Measurements from ENCODE around the gene MINAR2. TPM values are rescaled to one million over a fixed set of nuclear protein-coding genes. Genes with fewer than 3 reads are reported as not detected.
A peak's percentile ranks its signal among the peaks of the same experiment; 100 is the strongest.

Gene MINAR2, protein sequence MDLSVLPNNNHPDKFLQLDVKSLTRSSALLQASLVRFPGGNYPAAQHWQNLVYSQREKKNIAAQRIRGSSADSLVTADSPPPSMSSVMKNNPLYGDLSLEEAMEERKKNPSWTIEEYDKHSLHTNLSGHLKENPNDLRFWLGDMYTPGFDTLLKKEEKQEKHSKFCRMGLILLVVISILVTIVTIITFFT
- not detected for polyA plus RNA-seq (2013, experiment 1 of 2; ENCODE audit: insufficient read length)
- polyA plus RNA-seq (2013, experiment 2 of 2; ENCODE audit: insufficient read length), result not detected

DNA sequence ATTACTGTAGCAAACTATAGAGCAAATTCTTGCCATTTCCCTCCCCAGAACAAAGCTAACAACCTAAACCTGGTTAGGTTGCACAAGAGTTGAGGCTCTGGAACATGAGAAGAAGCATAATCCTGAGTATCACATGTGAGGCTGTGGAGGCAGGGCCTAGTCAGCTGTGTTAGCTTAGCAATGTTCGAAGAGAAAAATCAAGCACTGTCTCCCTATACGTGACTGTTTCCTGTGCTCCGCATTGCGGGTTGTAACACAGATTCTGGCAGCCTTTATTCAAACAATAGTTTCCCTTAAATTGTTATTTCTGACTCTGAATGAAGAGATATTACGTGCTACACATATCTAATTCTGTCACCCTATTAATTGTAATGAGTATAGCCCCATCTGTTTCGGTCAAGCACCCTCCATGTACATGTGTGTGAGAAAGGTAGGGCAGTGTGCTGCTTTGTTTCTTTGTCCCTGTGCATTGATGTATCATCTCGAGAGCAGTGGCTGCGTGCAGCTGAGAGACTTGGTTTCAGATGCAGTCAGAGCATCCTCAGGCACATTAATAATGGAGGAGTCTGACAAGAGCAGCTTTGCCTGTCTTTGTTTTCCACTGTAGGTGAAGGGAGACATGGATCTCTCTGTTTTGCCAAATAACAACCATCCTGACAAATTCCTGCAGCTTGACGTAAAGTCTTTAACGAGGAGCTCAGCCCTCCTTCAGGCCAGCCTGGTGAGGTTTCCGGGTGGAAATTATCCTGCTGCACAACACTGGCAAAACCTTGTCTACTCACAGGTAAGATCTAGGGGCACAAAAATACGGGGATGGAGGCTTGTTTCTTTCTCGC, at the start of gene MINAR2:
MINAR2 (plus strand) TSS at position 523 of the 836 bp plus-strand sequence; CDS start at position 620, 97 bp downstream.
- DNase-seq, result no peak

DNA sequence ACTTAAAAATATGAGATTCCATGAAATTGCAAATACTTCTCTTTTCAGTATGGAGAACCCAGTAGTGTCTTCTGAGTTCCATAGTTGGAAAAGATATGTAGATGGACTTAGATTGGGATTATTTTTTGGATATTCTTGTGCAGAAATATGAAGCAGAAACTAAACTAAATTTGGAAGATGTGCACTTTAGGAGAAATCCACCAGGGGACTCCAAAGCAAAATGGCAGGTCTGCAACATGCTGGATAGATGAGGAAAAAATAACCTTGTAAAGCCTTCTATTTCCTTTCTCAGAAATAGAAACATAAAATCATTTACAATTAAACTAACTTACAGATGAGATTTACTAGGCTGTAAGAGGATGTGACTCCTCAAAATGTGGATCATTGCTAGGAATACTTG, 49.2 kb upstream of the MINAR2 start:
- no peak for DNase-seq

DNA sequence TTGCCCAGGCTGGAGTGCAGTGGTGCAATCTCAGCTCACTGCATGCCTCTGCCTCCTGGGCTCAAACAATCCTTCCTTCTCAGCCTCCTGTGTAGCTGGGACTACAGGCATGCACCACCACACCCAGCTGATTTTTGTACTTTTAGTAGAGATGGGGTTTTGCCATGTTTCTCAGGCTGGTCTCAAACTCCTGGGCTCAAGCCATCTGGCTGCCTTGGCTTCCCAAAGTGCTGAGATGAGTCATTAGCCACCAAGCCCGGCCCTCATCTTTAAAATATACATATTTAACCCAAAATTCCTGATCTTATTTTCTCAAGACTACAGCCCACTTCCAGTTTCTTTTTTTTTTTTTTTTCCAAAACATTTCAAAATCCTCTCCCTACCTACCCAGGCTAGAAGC, 31.7 kb upstream of the MINAR2 start:
- DNase-seq, result peak; percentile 47

DNA sequence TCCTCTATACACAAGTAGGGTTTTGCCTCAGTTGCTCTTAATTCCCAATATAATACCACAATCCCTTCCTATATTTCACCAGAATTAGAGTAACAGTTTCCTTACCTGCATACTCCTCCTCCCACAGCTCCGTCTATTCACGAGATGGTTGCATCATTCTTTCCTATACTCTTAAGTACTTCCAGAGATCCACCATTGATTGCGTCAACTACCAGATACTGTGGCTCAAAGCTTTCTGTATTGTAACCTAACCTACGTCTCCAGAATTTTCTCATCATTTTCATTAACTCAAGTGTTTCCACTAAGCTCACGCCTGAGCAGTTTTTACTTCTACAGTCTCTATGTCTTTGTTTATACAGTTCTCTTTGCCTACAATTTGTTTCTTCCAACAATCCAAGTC, 31.2 kb upstream of the MINAR2 start:
- DNase-seq, result no peak

DNA sequence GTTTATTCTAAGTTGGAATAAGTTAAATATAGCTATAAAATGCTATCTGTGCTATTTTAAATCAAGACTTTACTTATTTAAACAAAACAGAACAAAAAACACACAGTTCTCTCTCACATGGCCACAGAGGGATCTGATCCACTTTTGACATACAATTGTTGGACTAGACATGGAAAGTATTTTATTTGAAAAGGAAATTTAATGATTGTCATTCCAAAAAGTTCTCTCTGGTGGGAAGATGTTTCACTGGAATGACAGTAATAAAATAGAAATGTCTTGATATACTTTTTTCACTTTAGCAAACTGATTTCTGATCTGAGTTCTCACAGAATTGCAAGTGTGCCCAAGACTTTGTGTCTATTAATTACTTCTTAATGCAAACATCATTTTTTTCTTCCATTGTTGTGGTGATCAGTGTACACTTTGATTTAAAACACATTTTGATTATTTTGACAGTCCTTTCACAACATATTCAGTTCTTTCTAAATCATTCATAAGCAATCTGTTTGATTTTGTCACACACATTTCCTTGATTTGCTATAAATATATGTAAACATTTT, 30.1 kb upstream of the MINAR2 start:
- no peak for DNase-seq

DNA sequence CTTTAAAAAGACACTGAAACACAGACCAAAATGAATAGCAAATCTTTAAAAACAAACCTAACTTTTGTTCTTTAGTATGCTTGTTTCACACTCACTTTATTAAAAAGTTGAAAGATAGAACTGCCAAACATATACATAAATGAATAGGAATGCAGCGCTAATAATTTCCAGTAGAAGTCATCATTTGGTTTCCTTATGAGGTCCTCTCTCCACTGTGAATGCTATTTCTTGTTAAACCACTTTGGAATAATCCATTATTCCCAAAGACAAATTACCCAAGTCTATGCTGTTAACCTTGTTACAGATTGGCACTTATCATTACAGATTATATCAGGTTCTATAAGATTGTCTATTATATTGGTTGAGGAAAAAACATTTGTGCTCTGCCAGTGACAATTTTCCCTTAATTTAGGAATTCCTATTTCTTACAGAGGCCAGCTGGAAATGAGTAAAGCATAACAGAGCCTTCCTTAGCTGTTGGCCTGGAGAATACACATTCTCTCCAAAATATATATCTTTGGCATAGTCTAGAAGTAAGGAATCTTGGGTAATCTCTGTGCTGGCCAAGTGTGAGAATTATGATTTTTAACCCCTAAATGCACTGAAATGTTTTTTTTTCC, 29.3 kb upstream of the MINAR2 start:
- DNase-seq, result peak; percentile 38

DNA sequence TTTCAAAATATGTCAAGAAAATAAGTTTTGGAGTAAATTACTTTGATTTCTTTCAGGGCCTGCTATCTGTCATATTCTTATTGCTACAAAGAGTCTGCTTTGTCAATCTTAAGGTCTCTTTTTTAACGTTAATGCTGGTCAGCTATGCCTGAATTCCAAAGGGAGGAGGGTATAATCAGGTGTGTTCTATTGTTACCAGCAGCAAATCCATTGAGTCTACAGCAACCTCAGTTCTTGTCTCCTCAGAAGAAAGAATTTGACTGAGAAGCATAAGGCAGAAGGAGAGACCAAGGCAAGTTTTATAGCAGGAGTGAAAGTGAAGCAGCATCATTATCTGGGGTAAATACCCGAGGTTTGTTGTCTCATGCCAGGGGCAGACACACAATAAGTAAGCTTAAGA, 23.7 kb upstream of the MINAR2 start:
- DNase-seq, result no peak

DNA sequence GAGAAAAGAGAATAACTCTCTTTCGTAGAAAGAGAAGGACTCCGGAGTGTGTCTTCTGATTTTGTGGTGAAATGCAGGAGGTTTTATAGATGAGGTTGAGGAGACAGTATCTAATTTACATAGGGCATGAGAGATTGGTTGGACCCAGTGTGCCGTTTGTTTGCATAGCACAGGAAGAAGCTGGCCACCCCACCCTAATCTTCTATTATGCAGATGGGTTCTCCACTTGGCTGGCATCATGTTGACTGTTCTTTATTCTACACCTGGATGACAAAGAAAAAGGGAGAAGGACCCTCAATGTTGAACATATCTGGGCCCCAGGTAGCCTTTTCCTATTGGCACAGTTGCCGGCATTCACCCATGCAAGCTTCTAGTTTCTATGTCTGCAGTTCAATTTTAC, 23.2 kb upstream of the MINAR2 start:
- no peak for DNase-seq

DNA sequence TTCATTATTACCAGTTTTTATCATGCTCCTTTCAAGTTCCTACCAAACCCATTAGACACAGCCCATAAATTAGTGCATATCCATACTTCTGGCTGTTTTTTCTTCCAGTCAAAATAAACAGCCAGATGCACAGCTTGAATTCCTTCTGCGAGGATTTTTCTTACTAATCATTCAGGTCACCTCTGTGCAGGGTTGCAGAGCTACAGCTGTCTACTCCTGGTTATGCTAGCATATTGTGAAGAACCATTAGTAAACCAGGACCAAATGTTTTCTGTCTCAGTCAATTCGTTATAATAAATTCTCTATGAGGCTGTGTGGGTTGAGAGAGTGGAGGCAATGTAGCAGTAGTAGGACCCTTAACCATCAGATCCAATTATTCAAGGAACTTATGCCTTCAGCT, 8.1 kb upstream of the MINAR2 start:
- DNase-seq, result no peak

DNA sequence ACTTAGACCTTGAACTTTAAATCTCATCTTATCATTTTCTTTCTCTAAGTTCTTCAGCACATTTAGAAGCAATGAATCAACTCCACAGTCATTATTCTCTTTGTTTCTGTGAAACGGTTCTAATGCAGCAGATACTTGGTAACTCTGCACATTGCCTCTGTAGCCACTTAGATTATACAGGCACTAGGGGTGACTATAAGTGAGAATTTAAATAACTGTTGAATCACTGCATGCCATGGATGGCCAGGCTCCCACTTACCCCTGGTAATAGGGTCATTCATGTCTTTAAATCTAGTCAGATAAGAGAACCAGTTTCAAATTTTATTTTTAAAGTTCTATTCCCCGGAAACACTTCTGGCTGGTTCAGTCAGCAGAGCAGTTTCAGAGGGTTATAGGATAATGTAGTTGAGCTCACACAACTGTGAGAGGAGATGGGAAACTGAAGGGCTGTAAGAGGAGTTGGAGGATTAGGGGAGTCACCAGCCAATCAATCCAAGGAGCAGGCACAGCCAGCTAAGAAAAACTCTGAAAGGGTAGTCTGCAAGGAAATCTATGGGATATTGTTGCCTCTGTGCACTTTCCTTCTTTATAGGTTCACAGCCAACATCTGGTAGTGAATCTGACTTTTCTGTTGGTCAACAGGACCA, 4.2 kb upstream of the MINAR2 start:
- no peak for DNase-seq

DNA sequence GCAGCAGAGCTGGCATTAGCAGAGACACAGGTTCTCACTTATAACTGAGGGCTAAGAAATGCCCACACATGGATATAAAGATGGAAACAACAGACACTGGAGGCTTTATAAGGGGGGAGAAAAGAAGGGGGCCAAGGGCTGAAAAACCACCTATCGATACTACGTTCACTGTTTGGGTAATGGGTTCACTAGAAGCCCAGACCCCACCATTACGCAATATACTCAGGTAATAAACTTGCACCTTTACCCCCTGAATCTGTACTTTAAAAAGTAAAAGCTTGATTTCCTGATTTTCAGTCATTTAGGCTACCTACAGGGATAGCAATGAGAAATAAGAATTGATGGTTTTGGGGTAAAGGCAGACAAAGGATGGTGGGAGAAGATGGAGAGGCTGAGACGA, 1.9 kb upstream of the MINAR2 start:
- DNase-seq, result no peak

DNA sequence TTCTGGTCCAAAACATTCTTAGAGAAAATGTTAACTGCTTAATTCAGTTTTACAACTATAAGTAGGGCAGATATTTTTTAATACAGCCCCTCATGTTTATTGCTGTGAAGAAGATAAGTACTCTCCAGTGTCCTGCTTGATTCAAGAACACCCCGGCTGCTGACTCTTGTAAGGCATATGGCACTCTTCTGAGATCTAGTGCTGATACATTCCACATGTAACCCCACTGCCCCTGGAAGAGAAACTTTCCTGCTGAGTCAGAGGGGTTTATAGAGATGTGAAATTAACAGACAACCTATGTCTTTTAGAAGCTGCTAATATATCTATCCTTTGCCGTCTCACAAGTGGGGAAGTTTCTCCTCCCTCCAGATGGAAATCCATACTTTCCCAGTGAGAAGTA, 1.0 kb upstream of the MINAR2 start:
- peak; percentile 19 for DNase-seq

DNA sequence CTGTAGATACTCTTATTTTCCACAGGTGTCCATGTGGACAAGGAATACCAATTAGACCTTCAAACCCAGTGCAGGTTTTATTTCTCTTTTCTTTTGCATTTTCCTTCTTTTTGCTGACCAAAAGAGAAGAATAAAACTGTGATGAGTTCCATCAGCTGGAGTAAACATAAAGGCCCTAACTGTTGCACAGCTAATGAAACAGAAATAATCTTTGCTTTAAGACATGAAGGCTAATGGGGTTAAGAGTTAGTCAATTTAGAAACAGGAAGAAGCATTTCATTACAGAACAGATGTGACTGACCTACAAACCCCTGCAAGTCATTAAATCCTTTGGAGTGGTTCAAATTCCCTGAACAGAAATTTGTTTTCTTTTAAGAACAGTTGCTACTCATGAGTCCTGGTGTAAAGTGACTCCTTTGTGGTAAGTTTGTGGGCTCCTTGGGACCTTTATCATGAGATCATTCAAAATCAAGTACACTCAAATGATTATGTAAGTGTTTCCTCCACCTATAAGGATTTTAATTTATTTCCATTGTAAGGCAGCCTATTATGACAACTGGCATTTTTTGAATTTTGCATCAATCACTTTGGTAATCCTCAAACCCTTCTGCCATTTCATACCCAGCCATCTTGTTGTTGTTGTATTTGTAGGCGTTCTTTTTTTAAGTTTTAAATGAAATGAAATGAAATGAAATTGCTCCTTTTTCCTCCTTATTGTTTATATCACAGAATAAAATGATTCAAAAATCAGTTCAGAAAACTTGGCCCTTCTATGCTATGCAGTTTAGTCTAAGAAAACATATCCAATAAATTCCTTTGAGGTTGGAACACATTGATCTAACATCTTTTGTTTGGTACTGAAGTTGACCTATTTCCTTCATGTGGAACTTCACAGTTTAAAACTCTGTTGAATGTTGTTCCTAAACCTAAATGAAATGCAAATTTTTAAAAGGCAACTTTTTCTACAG, 1.3 kb downstream of the MINAR2 start:
- DNase-seq, result no peak

DNA sequence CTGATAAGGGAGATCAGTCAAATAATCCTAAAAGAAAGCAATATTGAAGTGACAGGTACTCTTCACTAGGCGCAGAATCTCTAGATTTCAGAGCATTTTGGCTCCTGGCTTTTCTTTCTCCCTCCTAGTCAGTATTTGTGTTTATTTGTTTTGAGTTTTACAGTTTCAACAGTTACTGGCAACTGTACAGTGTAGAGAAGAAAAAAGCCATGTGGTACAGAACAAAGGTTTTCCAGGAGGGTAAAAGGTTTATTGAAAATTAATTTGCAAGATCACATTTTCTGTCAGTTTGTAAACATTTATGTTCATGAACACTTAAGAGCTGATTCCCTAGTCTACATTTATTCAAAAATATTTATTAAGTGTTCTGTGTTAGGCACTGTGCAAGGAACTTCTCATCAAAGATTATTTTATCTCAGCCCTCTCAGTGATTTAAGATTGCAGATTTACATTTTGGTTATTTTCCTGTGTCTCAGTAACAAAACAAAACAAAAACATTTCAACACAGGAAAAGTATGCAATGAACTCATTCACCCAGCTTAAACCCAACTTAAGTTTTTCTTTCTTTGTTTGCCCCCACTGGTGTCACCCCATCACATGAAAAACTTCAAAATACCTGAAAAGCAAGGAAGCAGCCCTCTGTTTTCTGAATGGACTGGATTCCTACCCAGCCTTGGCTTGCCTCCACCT, 12.9 kb downstream of the MINAR2 start:
- DNase-seq, result no peak

DNA sequence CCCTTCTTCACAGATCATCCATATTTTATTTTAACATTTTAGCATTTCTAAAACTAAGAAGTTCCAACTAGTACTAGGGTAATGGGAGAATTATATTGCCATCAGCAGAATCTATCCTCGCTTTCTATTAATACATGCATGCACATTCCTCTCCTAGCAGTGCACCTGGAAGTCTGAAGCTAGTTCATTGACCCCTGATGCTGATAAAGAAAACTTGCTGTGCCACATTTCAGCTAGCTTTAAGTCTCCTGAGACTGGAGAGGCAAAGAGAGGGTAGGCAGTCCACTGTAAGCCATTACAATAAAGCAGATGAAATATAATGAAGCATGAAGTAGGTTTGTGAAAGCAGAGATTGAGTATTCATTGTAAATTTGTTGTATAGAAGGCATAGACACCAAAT, 15.8 kb downstream of the MINAR2 start:
- DNase-seq, result no peak

DNA sequence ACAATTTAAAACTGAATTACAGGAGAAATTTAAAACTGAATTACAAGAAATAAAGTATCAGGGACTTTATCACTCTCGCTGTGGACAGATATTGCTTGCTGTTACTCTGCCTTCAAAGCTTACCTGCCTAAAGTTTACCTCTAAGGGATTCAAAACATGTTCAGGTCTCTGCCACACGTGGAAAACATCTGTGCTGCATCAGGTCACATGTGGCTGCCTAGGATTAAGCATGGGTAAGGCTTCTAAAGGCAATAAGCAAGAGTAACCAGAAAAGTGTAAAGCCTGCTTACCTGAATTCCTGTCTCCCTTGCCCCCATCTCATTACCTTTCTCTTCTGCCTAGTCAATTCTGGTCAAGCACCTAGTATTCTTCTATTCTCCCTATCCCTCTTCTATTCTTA, 18.9 kb downstream of the MINAR2 start:
- DNase-seq, result no peak

DNA sequence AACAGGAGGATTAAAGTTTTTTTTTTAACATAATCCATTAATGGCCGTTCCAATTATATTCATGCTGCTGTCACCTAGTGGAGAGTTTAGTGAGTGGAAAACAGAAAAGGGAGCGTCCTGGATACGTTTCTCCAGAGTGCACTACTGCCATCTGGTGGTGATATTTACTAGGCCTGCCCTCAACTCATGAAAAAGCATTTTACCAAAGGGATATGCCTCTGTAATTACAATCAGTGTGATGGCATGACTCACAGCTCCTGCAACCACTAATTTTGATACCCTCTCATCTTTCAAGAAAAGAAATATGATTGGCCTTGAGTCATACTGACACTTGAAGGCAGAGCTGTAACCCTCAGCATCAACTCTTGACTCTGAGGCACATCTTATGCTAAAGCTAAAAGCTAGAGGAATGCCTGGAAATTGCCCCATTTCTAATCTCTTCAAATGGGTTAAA, 20.1 kb downstream of the MINAR2 start:
- peak; percentile 90 for DNase-seq

DNA sequence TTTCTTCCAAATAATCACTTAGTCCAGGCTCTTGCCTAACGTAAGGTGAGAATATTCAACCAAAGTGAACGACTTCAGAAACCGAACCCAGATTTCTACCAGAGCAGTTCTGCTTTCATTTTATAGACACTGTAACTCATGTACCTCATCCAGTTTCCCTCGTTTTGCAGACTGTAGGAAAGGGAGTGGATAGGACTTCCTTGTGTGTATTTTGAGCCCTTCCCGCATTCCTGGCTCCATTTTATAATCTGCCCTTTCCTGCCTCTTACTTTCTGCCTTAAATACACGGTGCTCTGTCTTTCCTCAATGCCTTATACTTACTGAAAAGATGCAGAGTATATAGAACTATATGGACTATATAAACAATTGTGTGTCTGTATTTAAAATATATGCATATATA, 20.8 kb downstream of the MINAR2 start:
- DNase-seq, result no peak

DNA sequence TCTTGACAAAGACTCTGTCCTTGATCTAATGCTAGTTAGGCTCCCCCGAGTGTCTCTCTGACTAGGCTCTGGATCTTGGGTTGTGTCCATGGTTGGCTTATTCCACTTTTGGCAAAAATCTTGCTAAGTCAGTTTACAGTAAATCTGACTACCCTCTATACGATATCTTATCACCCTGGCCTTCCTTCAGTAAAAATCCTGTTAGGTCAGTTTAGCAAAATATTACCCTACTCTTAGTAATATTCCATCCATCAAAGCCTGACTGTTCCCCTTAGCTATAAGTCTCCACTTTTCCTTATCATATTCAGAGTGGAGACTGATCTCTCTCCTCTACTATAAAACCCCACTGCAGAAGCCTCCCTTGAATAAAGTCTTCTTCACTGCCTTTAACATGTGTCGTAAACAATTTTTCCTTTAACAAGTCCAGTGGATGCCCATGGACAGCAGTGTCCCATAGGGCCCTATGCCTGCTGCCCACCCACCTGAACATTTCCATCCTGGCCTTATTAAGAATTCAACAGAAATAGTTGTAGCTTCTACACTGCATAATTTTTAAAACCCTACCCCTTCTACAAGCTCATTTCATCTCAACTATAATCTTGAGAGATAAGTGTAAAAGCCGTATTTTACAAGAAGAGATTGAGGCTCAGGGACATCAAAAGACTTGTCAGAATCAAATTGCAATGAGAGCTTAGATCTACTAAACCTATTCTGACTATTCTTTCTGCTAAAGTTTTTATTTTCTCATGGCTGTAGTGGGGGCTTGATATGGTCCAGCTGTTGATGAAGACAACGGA, 22.3 kb downstream of the MINAR2 start:
- DNase-seq, result no peak

Measured in fibroblast of skin of scalp (primary cell).